Measurements from ENCODE around the gene FOXC1.
A peak's percentile ranks its signal among the peaks of the same experiment; 100 is the strongest.

DNA sequence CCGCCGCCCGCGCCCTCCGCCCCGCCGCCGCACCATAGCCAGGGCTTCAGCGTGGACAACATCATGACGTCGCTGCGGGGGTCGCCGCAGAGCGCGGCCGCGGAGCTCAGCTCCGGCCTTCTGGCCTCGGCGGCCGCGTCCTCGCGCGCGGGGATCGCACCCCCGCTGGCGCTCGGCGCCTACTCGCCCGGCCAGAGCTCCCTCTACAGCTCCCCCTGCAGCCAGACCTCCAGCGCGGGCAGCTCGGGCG, 1.5 kb downstream of the FOXC1 start:
- TF ChIP-seq RBAK (CRISPR knock-in tag; IDR thresholded peaks at IDR 0.05) (no peak), ZNF790 (CRISPR knock-in tag; IDR thresholded peaks at IDR 0.05; ENCODE audit: borderline replicate concordance) (no peak), ZBTB1 (CRISPR knock-in tag; IDR thresholded peaks at IDR 0.05; ENCODE audit: borderline replicate concordance) (no peak), KDM5B (CRISPR knock-in tag; IDR thresholded peaks at IDR 0.05; ENCODE audit: borderline replicate concordance) (no peak; the same call in 1 of the 2 replicates), ZFP36L1 (CRISPR knock-in tag; IDR thresholded peaks at IDR 0.05) (no peak), SMARCE1 (IDR thresholded peaks at IDR 0.05; ENCODE audit: borderline replicate concordance) (no peak), ZFY (CRISPR knock-in tag; IDR thresholded peaks at IDR 0.05) (no peak), ZFP37 (CRISPR knock-in tag; IDR thresholded peaks at IDR 0.05; ENCODE audit: borderline replicate concordance) (no peak)
- TF ChIP-seq, protein P1, sequence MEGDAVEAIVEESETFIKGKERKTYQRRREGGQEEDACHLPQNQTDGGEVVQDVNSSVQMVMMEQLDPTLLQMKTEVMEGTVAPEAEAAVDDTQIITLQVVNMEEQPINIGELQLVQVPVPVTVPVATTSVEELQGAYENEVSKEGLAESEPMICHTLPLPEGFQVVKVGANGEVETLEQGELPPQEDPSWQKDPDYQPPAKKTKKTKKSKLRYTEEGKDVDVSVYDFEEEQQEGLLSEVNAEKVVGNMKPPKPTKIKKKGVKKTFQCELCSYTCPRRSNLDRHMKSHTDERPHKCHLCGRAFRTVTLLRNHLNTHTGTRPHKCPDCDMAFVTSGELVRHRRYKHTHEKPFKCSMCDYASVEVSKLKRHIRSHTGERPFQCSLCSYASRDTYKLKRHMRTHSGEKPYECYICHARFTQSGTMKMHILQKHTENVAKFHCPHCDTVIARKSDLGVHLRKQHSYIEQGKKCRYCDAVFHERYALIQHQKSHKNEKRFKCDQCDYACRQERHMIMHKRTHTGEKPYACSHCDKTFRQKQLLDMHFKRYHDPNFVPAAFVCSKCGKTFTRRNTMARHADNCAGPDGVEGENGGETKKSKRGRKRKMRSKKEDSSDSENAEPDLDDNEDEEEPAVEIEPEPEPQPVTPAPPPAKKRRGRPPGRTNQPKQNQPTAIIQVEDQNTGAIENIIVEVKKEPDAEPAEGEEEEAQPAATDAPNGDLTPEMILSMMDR (CRISPR knock-in tag; IDR thresholded peaks at IDR 0.05) = peak; percentile 50

Measured in HepG2 (cell line).